GM21717 (cell line): ENCODE data around the gene IPMK.

Source experiments
- ATAC-seq: cut with Tn5 transposase; IDR thresholded peaks from one replicate; pipeline ENCODE4 v1.9.1; 2021; ENCODE audit warnings: mild to moderate bottlenecking, moderate library complexity; ENCODE audit not compliant: unreplicated experiment

Gene IPMK

GRCh38 chr10:58267713-58268453 lies at the start of gene IPMK:
IPMK (minus strand) TSS chr10:58267894; CDS start chr10:58267611, 283 bp downstream.
- peak; percentile 59 for ATAC-seq

GRCh38 chr10:58316874-58317273 lies 49.2 kb upstream of the IPMK start:
- no peak for ATAC-seq

- ATAC-seq: no peak
Observed at GRCh38 chr10:58311026-58311425, 43.3 kb upstream of the IPMK start.

GRCh38 chr10:58307676-58308075 lies 40.0 kb upstream of the IPMK start:
- ATAC-seq: no peak

GRCh38 chr10:58305821-58306220 lies 38.1 kb upstream of the IPMK start:
- ATAC-seq: no peak

GRCh38 chr10:58304099-58304633 lies 36.5 kb upstream of the IPMK start:
- ATAC-seq: no peak

GRCh38 chr10:58302254-58302653 lies 34.6 kb upstream of the IPMK start:
- ATAC-seq: no peak

- no peak for ATAC-seq
Observed at GRCh38 chr10:58300676-58301075, 33.0 kb upstream of the IPMK start.

GRCh38 chr10:58299580-58299979 lies 31.9 kb upstream of the IPMK start:
- ATAC-seq: peak; percentile 89

- no peak for ATAC-seq
Observed at GRCh38 chr10:58293989-58294388, 26.3 kb upstream of the IPMK start.

GRCh38 chr10:58291538-58292174 lies 24.0 kb upstream of the IPMK start:
- ATAC-seq: peak; percentile 94

GRCh38 chr10:58282615-58283014 lies 14.9 kb upstream of the IPMK start:
- peak; percentile 99 for ATAC-seq

GRCh38 chr10:58281092-58281752 lies 13.5 kb upstream of the IPMK start:
- ATAC-seq: no peak

- ATAC-seq: no peak
Observed at GRCh38 chr10:58280477-58280876, 12.8 kb upstream of the IPMK start.

GRCh38 chr10:58278962-58279307 lies 11.2 kb upstream of the IPMK start:
- no peak for ATAC-seq

GRCh38 chr10:58278274-58278961 lies 10.7 kb upstream of the IPMK start:
- no peak for ATAC-seq

- no peak for ATAC-seq
Observed at GRCh38 chr10:58275908-58276307, 8.2 kb upstream of the IPMK start.

GRCh38 chr10:58275261-58275660 lies 7.6 kb upstream of the IPMK start:
- no peak for ATAC-seq

GRCh38 chr10:58269782-58270290 lies 2.1 kb upstream of the IPMK start:
- ATAC-seq: no peak

GRCh38 chr10:58268946-58269781 lies 1.5 kb upstream of the IPMK start, which contains the start of gene CISD1:
CISD1 (plus strand) TSS chr10:58269162; CDS start chr10:58269274, 112 bp downstream.
- peak; percentile 62 for ATAC-seq
